ENCODE results near the gene DSN1.

GRCh38 chr20:36812594-36813463 lies 39.3 kb upstream of the DSN1 start:
- TF ChIP-seq CTCF (IDR thresholded peaks at IDR 0.05) (no peak), ZFX (IDR thresholded peaks at IDR 0.05; ENCODE audit: borderline replicate concordance) (no peak)

All from 22Rv1 (cell line).